ENCODE results near the gene GRIK4.
"Not testable (repeated sequence)": the region's sequence is repeated elsewhere in the genome, so short reads cannot be mapped to it uniquely, and the experiment has no call there.

GRIK4 gene

GRCh38 chr11:120972621-120973020, 461.1 kb downstream of the GRIK4 start:
- no peak for DNase-seq

- no peak for DNase-seq
These were observed 462.0 kb downstream of the GRIK4 start for GRCh38 chr11:120973501-120973900.

- DNase-seq = no peak
These were observed 462.9 kb downstream of the GRIK4 start for GRCh38 chr11:120974466-120974865.

- no peak for DNase-seq
These were observed 463.4 kb downstream of the GRIK4 start for GRCh38 chr11:120974965-120975364.

- no peak for DNase-seq
These were observed 466.0 kb downstream of the GRIK4 start for GRCh38 chr11:120977266-120978137.

- no peak for DNase-seq
These were observed 467.2 kb downstream of the GRIK4 start for GRCh38 chr11:120978701-120979100.

- peak; percentile 66 for DNase-seq
These were observed 474.4 kb downstream of the GRIK4 start for GRCh38 chr11:120985718-120986569.

GRCh38 chr11:120988603-120989002, 477.1 kb downstream of the GRIK4 start:
- DNase-seq = no peak

GRCh38 chr11:120991830-120992686, 480.5 kb downstream of the GRIK4 start:
- DNase-seq = no peak

GRCh38 chr11:120994091-120994859, 482.7 kb downstream of the GRIK4 start:
- no peak for DNase-seq

- no peak for DNase-seq
These were observed 483.6 kb downstream of the GRIK4 start for GRCh38 chr11:120995184-120995583.

GRCh38 chr11:120996973-120997372, 485.4 kb downstream of the GRIK4 start:
- DNase-seq = no peak

- DNase-seq = no peak
These were observed 487.0 kb downstream of the GRIK4 start for GRCh38 chr11:120998581-120998980.

- no peak for DNase-seq
These were observed 492.8 kb downstream of the GRIK4 start for GRCh38 chr11:121004206-121004840.

- no peak for DNase-seq
These were observed 495.4 kb downstream of the GRIK4 start for GRCh38 chr11:121006922-121007321.

- DNase-seq = no peak
These were observed 497.0 kb downstream of the GRIK4 start for GRCh38 chr11:121008551-121008950.

GRCh38 chr11:121012091-121012490, 500.5 kb downstream of the GRIK4 start:
- DNase-seq = no peak

- DNase-seq = no peak
These were observed 507.2 kb downstream of the GRIK4 start for GRCh38 chr11:121018746-121019145.

- not testable (repeated sequence) for DNase-seq
These were observed 510.2 kb downstream of the GRIK4 start for GRCh38 chr11:121021718-121022117.

GRCh38 chr11:121023848-121024751, 512.6 kb downstream of the GRIK4 start, which contains the start of gene TBCEL:
Gene TBCEL (plus strand): TSS chr11:121024102. CDS start chr11:121045691, 21,589 bp downstream.
- peak; percentile 89 for DNase-seq
